ENCODE measurements around the gene C22orf15.

The C22orf15 gene

DNA sequence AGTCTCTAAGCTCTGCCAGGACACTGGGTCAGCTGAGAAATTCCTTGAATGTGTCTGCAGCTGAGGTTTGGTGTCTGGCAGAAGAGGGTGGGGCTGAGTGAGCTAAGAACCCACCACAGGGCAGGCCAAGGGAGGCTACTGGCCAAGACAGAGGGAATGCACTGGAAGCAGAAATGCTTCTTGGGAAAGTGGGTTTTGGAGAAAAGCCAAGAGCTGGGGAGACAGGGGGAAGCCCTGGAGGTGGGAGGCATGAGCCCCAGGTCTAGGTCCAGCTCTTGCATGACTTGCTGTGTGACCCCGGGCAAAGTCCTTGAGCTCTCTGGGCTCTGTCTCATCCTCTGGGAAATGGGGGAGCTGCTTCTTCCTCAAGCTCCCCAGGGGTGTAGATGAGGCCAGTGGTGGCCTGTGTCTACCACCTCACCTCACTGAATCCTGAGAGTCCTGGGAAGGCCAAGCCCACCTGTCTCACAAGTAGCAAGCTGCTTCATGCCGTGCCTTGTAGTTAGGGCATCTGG, 12.2 kb downstream of the C22orf15 start:
- H3K4me1 ChIP-seq (ENCODE audit: control insufficient read depth, insufficient read depth, low read length), result peaks cover 6% of the 10 kb centered on the region
- no peak overlapping the region for H3K9ac ChIP-seq (ENCODE audit: low read depth, low read length)
- no peaks in the 10 kb centered on the region for H3K36me3 ChIP-seq (ENCODE audit: control insufficient read depth, insufficient read depth, low read length)
- H3K4me3 ChIP-seq (ENCODE audit: low read depth, low read length), result no peak overlapping the region
- no peaks in the 10 kb centered on the region for H3K9me3 ChIP-seq (ENCODE audit: control insufficient read depth, insufficient read depth, low read length)
- H3K27me3 ChIP-seq (ENCODE audit: control insufficient read depth, insufficient read depth, low read length), result peaks cover 17% of the 10 kb centered on the region
- no peak overlapping the region for H3K27ac ChIP-seq (ENCODE audit: low read depth, low read length)

DNA sequence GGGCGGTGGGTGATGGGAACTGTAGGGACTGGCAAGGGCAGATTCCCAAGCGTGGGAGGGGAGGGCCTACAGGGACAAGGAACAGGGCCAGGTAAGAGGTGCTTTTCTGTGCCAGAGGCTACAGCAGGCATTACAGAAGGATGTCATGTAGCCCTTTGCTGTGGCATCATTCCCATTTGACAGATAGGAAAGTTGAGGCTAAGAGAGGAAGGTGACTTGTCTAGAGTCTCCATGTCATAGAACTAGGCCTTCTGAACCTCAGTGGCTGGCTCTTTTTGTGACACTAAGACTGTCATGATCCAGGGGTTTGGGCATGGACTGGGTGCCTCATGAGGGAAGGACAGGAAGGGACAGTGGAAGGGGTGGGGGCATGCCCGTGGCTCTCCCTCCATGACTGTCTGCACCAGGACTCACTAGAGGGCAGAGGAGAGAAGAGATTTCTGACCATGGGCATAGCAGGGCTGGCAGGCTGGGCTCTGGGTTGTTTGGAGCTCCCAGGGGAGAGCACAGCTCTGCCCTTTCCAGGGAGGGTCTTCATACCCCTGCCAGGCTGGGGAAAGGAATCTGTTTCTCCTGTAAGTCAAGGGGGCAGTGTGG, 13.1 kb downstream of the C22orf15 start:
- H3K27ac ChIP-seq (ENCODE audit: low read depth, low read length), result no peak overlapping the region
- H3K4me3 ChIP-seq (ENCODE audit: low read depth, low read length), result no peak overlapping the region
- H3K4me1 ChIP-seq (ENCODE audit: control insufficient read depth, insufficient read depth, low read length), result peaks cover 6% of the 10 kb centered on the region
- no peaks in the 10 kb centered on the region for H3K36me3 ChIP-seq (ENCODE audit: control insufficient read depth, insufficient read depth, low read length)
- peaks cover 17% of the 10 kb centered on the region for H3K27me3 ChIP-seq (ENCODE audit: control insufficient read depth, insufficient read depth, low read length)
- no peak overlapping the region for H3K9ac ChIP-seq (ENCODE audit: low read depth, low read length)
- no peaks in the 10 kb centered on the region for H3K9me3 ChIP-seq (ENCODE audit: control insufficient read depth, insufficient read depth, low read length)

DNA sequence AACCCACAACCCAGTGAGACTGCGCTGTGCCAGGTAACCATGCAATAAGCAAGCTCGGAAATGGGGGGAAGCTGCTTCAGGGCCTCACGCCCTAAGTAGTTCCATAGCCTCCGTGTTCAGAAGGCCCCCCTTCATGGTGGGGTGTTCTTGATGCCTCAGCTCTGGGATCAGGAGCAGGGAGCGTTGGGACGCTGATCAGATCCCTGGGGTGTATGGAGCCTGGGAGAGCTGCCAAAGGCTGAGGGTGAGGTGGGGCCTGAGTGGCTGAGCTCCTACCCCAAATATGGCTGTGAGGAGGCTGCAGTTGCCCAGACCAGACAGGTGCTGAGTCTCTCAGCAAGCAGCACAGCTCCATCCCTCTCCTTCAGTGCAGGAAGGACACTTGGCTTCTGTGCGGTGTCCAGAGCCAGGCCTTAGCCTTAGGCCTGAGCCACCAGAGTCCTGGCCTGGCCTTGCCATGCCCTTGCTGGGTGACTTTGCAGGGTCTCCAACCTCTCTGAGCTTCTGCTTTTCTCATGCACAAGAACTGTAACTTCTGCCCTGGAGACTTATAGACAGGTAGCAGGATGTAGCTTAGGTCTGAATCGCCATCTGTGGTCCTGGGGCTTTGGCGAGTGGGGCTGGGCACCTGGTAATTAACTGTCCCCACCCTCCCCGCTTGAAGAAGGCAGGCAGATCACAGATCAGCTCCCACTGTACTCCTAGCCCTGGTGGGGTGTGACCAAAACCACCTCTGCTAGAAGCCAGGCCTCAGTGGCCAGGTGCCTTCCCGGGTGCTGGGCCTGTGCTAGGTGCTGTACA, 15.2 kb downstream of the C22orf15 start:
- no peaks in the 10 kb centered on the region for H3K36me3 ChIP-seq (ENCODE audit: control insufficient read depth, insufficient read depth, low read length)
- no peak overlapping the region for H3K9ac ChIP-seq (ENCODE audit: low read depth, low read length)
- no peaks in the 10 kb centered on the region for H3K4me1 ChIP-seq (ENCODE audit: control insufficient read depth, insufficient read depth, low read length)

DNA sequence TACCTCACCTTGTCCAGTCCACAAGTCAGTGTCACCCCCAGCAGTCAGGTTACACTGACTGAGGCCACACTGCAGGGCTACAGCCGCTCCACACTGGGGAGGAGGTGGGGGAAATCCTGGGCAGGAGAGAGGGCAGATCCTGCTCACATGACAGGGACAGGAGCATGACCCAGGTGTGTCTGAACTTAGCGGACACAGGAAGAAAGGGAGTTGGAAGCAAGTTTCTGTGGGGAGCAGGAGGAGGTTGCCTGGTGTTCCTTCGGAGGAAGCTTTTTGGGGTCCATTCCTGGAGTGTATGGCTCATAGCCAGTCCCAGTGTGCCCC, 15.7 kb downstream of the C22orf15 start:
- H3K36me3 ChIP-seq (ENCODE audit: control insufficient read depth, insufficient read depth, low read length), result no peaks in the 10 kb centered on the region
- H3K27me3 ChIP-seq (ENCODE audit: control insufficient read depth, insufficient read depth, low read length), result peaks cover 10% of the 10 kb centered on the region
- H3K4me1 ChIP-seq (ENCODE audit: control insufficient read depth, insufficient read depth, low read length), result no peaks in the 10 kb centered on the region
- H3K4me3 ChIP-seq (ENCODE audit: low read depth, low read length), result no peak overlapping the region
- H3K9ac ChIP-seq (ENCODE audit: low read depth, low read length), result no peak overlapping the region
- no peak overlapping the region for H3K27ac ChIP-seq (ENCODE audit: low read depth, low read length)
- H3K9me3 ChIP-seq (ENCODE audit: control insufficient read depth, insufficient read depth, low read length), result no peaks in the 10 kb centered on the region

More for the DNA sequence above, 15.2 kb downstream of the C22orf15 start:
- Histone ChIP-seq H3K27me3 (ENCODE audit: control insufficient read depth, insufficient read depth, low read length) (peaks cover 16% of the 10 kb centered on the region), H3K4me3 (ENCODE audit: low read depth, low read length) (no peak overlapping the region), H3K27ac (ENCODE audit: low read depth, low read length) (no peak overlapping the region), H3K9me3 (ENCODE audit: control insufficient read depth, insufficient read depth, low read length) (no peaks in the 10 kb centered on the region)

DNA sequence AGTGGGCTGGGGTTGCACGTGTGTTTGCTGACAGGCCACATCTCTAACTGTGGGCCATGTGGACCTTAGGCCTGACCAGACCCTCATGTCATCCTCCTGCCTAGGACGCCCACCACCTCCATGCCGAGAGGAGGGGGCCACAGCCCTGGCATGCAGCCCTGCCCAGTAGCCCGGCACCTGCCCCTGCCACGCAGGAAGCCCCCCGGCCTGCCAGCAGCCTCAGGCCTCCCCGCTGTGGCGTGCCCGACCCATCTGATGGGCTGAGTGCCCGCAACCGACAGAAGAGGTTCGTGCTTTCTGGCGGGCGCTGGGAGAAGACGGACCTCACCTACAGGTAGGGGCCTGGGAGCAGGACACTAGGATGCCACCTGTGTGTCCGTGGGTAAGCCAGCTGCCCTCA, 16.3 kb downstream of the C22orf15 start:
- H3K36me3 ChIP-seq (ENCODE audit: control insufficient read depth, insufficient read depth, low read length), result no peaks in the 10 kb centered on the region
- H3K9me3 ChIP-seq (ENCODE audit: control insufficient read depth, insufficient read depth, low read length), result no peaks in the 10 kb centered on the region
- H3K9ac ChIP-seq (ENCODE audit: low read depth, low read length), result no peak overlapping the region
- H3K27ac ChIP-seq (ENCODE audit: low read depth, low read length), result no peak overlapping the region
- no peaks in the 10 kb centered on the region for H3K4me1 ChIP-seq (ENCODE audit: control insufficient read depth, insufficient read depth, low read length)
- peaks cover 5% of the 10 kb centered on the region for H3K27me3 ChIP-seq (ENCODE audit: control insufficient read depth, insufficient read depth, low read length)
- H3K4me3 ChIP-seq (ENCODE audit: low read depth, low read length), result no peak overlapping the region

DNA sequence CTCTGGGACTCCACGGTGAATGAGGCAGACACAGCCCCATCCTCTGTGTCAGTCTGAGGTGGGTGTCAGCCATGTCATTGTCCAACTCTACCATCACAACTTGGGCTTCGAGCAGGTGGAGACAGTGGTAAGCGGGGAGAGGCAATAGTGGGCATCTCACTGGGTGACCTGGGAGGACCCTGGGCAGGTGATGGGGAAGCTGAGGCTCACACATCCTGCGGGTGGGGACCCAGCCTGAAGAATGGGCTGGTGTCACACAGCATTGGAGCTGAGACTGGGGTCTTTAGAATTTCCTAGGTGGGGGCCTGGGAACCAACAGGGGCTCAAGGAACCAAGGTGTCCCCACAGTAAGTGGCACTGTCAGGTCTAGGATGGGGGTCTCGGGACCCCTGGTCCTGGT, 16.9 kb downstream of the C22orf15 start:
- H3K9ac ChIP-seq (ENCODE audit: low read depth, low read length), result no peak overlapping the region
- no peaks in the 10 kb centered on the region for H3K9me3 ChIP-seq (ENCODE audit: control insufficient read depth, insufficient read depth, low read length)
- no peaks in the 10 kb centered on the region for H3K36me3 ChIP-seq (ENCODE audit: control insufficient read depth, insufficient read depth, low read length)
- no peaks in the 10 kb centered on the region for H3K27me3 ChIP-seq (ENCODE audit: control insufficient read depth, insufficient read depth, low read length)
- H3K4me3 ChIP-seq (ENCODE audit: low read depth, low read length), result no peak overlapping the region
- H3K27ac ChIP-seq (ENCODE audit: low read depth, low read length), result no peak overlapping the region
- no peaks in the 10 kb centered on the region for H3K4me1 ChIP-seq (ENCODE audit: control insufficient read depth, insufficient read depth, low read length)

DNA sequence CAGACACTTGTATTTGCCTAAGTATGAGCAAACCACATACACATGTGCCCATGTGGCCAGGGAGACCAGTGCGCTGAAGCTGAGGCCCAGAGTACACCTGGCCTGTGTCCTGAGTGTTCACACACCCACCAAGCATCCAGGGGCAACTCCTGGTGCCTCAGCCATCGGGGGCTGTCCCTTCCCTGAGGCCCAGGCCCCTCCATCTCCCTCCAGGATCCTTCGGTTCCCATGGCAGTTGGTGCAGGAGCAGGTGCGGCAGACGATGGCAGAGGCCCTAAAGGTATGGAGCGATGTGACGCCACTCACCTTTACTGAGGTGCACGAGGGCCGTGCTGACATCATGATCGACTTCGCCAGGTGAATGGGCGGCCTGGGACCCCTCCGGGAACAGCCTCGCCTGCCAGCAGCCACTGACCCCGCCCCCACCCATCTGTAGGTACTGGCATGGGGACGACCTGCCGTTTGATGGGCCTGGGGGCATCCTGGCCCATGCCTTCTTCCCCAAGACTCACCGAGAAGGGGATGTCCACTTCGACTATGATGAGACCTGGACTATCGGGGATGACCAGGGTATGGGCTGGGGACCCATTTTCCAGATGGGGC, 17.5 kb downstream of the C22orf15 start:
- Histone ChIP-seq H3K9me3 (ENCODE audit: control insufficient read depth, insufficient read depth, low read length) (no peaks in the 10 kb centered on the region), H3K36me3 (ENCODE audit: control insufficient read depth, insufficient read depth, low read length) (no peaks in the 10 kb centered on the region), H3K27me3 (ENCODE audit: control insufficient read depth, insufficient read depth, low read length) (no peaks in the 10 kb centered on the region), H3K27ac (ENCODE audit: low read depth, low read length) (no peak overlapping the region), H3K4me3 (ENCODE audit: low read depth, low read length) (no peak overlapping the region), H3K9ac (ENCODE audit: low read depth, low read length) (no peak overlapping the region), H3K4me1 (ENCODE audit: control insufficient read depth, insufficient read depth, low read length) (no peaks in the 10 kb centered on the region)

DNA sequence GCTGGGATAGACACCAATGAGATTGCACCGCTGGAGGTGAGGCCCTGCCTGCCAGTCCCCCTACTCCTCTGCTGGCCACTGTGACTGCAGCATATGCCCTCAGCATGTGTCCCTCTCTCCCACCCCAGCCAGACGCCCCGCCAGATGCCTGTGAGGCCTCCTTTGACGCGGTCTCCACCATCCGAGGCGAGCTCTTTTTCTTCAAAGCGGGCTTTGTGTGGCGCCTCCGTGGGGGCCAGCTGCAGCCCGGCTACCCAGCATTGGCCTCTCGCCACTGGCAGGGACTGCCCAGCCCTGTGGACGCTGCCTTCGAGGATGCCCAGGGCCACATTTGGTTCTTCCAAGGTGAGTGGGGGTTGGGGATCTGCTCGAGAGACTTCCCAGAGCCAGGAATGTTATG, 18.3 kb downstream of the C22orf15 start:
- no peak overlapping the region for H3K4me3 ChIP-seq (ENCODE audit: low read depth, low read length)
- H3K4me1 ChIP-seq (ENCODE audit: control insufficient read depth, insufficient read depth, low read length), result no peaks in the 10 kb centered on the region
- no peaks in the 10 kb centered on the region for H3K9me3 ChIP-seq (ENCODE audit: control insufficient read depth, insufficient read depth, low read length)
- no peak overlapping the region for H3K27ac ChIP-seq (ENCODE audit: low read depth, low read length)
- H3K36me3 ChIP-seq (ENCODE audit: control insufficient read depth, insufficient read depth, low read length), result no peaks in the 10 kb centered on the region
- no peak overlapping the region for H3K9ac ChIP-seq (ENCODE audit: low read depth, low read length)
- no peaks in the 10 kb centered on the region for H3K27me3 ChIP-seq (ENCODE audit: control insufficient read depth, insufficient read depth, low read length)

DNA sequence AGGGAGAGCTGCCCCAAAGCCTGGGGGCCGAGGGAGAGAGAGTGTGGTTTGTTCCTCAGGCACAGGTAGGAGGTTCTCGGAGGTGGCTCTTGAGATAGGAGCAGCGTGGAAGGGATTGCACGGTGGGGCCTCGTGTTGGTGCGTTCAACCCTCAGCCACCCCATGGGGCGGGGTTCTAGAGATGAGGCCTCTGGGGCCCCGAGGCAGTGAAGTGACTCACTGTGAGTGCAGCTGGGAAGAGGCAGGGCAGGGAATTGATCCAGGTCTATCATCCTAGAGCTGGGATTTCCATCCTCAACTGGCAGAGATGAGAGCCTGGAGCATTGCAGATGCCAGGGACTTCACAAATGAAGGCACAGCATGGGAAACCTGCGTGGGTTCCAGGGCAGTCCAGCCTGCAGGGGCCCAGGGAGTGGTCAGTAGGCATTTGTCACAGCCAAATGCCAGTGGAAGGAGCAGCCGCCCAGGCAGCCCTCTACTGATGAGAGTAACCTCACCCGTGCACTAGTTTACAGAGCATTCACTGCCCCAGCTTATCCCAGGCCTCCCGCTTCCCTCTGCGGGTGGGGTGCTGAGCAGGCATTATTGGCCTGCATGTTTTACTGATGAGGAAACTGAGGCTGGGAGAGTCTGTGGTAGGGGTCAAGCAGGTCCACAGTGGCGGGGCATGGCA, 18.9 kb downstream of the C22orf15 start:
- H3K27ac ChIP-seq (ENCODE audit: low read depth, low read length), result no peak overlapping the region
- no peaks in the 10 kb centered on the region for H3K36me3 ChIP-seq (ENCODE audit: control insufficient read depth, insufficient read depth, low read length)
- no peaks in the 10 kb centered on the region for H3K9me3 ChIP-seq (ENCODE audit: control insufficient read depth, insufficient read depth, low read length)
- peaks cover 6% of the 10 kb centered on the region for H3K4me1 ChIP-seq (ENCODE audit: control insufficient read depth, insufficient read depth, low read length)
- no peaks in the 10 kb centered on the region for H3K27me3 ChIP-seq (ENCODE audit: control insufficient read depth, insufficient read depth, low read length)
- no peak overlapping the region for H3K4me3 ChIP-seq (ENCODE audit: low read depth, low read length)
- no peak overlapping the region for H3K9ac ChIP-seq (ENCODE audit: low read depth, low read length)

DNA sequence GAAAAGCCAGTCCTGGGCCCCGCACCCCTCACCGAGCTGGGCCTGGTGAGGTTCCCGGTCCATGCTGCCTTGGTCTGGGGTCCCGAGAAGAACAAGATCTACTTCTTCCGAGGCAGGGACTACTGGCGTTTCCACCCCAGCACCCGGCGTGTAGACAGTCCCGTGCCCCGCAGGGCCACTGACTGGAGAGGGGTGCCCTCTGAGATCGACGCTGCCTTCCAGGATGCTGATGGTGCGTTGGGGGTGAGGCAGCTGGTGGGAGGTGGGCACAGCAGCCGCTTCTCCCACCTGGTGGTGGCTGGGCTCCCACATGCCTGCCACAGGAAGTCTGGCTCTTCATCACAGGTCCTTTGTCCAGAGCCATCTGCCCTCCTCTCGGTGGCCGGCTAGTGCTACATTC, 19.5 kb downstream of the C22orf15 start:
- Histone ChIP-seq H3K9ac (ENCODE audit: low read depth, low read length) (no peak overlapping the region), H3K27ac (ENCODE audit: low read depth, low read length) (no peak overlapping the region), H3K4me3 (ENCODE audit: low read depth, low read length) (no peak overlapping the region), H3K27me3 (ENCODE audit: control insufficient read depth, insufficient read depth, low read length) (no peaks in the 10 kb centered on the region), H3K9me3 (ENCODE audit: control insufficient read depth, insufficient read depth, low read length) (no peaks in the 10 kb centered on the region), H3K36me3 (ENCODE audit: control insufficient read depth, insufficient read depth, low read length) (no peaks in the 10 kb centered on the region), H3K4me1 (ENCODE audit: control insufficient read depth, insufficient read depth, low read length) (peaks cover 6% of the 10 kb centered on the region)

DNA sequence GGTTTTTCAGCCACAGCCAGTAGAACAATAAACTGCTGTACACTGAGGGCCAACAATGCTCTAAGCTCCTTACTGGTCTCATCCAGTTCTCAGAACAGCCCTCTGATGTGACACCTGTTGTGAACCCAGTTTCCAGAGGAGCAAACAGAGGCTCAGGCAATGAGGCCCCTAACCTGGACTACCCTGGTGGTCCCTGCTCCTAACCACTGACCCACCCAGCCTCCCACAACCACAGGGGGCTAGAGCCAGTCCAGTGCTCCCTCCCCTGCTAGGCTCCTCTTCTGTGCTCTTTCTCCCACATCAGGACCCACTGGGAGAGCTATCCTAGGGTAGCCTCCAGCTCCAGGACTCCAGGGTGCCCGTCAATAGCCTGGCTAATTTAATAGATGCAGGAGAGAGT, 19.9 kb downstream of the C22orf15 start:
- Histone ChIP-seq H3K36me3 (ENCODE audit: control insufficient read depth, insufficient read depth, low read length) (no peaks in the 10 kb centered on the region), H3K4me1 (ENCODE audit: control insufficient read depth, insufficient read depth, low read length) (peaks cover 6% of the 10 kb centered on the region), H3K9ac (ENCODE audit: low read depth, low read length) (no peak overlapping the region), H3K27ac (ENCODE audit: low read depth, low read length) (no peak overlapping the region), H3K4me3 (ENCODE audit: low read depth, low read length) (no peak overlapping the region), H3K9me3 (ENCODE audit: control insufficient read depth, insufficient read depth, low read length) (no peaks in the 10 kb centered on the region), H3K27me3 (ENCODE audit: control insufficient read depth, insufficient read depth, low read length) (no peaks in the 10 kb centered on the region)
